ENCODE data around the gene CRYGB.
"Not testable (repeated sequence)": the region's sequence is repeated elsewhere in the genome, so short reads cannot be mapped to it uniquely, and the experiment has no call there.

Gene CRYGB

DNA sequence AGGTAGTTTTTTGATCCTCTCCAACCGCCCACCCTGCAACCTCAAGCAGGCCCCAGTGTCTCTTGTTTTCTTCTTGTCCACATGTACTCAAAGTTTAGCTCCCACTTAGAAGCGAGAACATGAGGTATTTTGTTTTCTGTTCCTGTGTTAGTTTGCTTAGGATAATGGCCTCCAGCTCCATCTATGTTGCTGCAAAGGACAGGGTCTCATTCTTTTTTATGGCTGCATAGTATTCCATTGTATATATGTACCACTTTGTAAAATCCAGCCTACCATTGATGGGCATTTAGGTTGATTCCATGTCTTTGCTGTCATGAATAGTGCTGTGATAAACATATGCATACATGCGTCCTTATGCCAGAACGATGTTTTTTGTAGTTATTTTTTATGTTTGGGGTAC lies 18.9 kb downstream of the CRYGB start:
- H3K36me3 ChIP-seq (ENCODE audit: control insufficient read depth in 2 of 2, insufficient read depth in 1 of 2, low read length in 2 of 2), result no peaks in the 10 kb centered on the region
- POLR2A ChIA-PET, result no interaction called here
- H3K4me3 ChIP-seq (ENCODE audit: low read depth, low read length), result no peak overlapping the region
- H3K9me3 ChIP-seq (ENCODE audit: control insufficient read depth, insufficient read depth, low read depth, low read length), result no peaks in the 10 kb centered on the region
- TF ChIP-seq ZNF146 (tag by site-specific recombination; IDR thresholded peaks at IDR 0.05) (peak; percentile 79), ZNF544 (tag by site-specific recombination; IDR thresholded peaks at IDR 0.05) (no peak)
- no peaks in the 10 kb centered on the region for H3K4me1 ChIP-seq (ENCODE audit: control insufficient read depth, insufficient read depth, low read length)
- CTCF ChIA-PET, result no interaction called here
- no peak overlapping the region for H3K27ac ChIP-seq (ENCODE audit: extremely low read depth, low read depth, low read length)

DNA sequence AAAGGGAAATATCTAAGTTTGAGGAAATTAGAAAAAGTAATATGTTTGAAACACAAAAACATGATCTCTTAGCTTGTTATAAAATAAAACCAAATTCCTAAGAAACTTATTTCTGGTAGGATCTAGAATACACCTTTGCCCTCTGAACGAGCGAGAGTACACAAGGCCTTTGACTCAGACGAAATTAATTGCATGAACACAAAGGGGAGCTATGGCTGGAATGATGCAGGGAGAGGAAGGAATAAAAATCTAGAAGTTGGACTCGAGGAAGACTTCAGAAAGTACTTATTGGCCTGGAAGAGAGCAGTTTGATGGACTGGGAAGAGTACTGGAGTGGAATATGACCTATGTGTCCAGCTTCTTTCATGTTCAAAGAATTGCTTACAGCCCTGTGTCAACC lies 20.7 kb downstream of the CRYGB start:
- H3K4me3 ChIP-seq (ENCODE audit: low read depth, low read length), result no peak overlapping the region
- H3K4me1 ChIP-seq (ENCODE audit: control insufficient read depth, insufficient read depth, low read length), result no peaks in the 10 kb centered on the region
- H3K36me3 ChIP-seq (ENCODE audit: control insufficient read depth in 2 of 2, insufficient read depth in 1 of 2, low read length in 2 of 2), result no peaks in the 10 kb centered on the region
- ChIA-PET CTCF (interaction anchor here (1.3 kb wide), 1 partner anchor 51 kb away, joined by 6 read pairs; no protein-coding TSS in a partner anchor), POLR2A (interaction anchor here (0.6 kb wide), 1 partner anchor 16 kb away, joined by 3 read pairs; no protein-coding TSS in a partner anchor)
- H3K9me3 ChIP-seq (ENCODE audit: control insufficient read depth, insufficient read depth, low read depth, low read length), result no peaks in the 10 kb centered on the region
- TF ChIP-seq, protein P1, sequence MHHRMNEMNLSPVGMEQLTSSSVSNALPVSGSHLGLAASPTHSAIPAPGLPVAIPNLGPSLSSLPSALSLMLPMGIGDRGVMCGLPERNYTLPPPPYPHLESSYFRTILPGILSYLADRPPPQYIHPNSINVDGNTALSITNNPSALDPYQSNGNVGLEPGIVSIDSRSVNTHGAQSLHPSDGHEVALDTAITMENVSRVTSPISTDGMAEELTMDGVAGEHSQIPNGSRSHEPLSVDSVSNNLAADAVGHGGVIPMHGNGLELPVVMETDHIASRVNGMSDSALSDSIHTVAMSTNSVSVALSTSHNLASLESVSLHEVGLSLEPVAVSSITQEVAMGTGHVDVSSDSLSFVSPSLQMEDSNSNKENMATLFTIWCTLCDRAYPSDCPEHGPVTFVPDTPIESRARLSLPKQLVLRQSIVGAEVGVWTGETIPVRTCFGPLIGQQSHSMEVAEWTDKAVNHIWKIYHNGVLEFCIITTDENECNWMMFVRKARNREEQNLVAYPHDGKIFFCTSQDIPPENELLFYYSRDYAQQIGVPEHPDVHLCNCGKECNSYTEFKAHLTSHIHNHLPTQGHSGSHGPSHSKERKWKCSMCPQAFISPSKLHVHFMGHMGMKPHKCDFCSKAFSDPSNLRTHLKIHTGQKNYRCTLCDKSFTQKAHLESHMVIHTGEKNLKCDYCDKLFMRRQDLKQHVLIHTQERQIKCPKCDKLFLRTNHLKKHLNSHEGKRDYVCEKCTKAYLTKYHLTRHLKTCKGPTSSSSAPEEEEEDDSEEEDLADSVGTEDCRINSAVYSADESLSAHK (tag by site-specific recombination; IDR thresholded peaks at IDR 0.05), result no peak
- TF ChIP-seq ZNF530 (tag by site-specific recombination; IDR thresholded peaks at IDR 0.05; ENCODE audit: low read depth) (no peak), HOXD13 (CRISPR knock-in tag; IDR thresholded peaks at IDR 0.05; ENCODE audit: borderline replicate concordance) (no peak), ZNF112 (tag by site-specific recombination; IDR thresholded peaks at IDR 0.05) (no peak), ZNF837 (tag by site-specific recombination; IDR thresholded peaks at IDR 0.05) (no peak), ZNF311 (tag by site-specific recombination; IDR thresholded peaks at IDR 0.05; ENCODE audit: borderline replicate concordance) (no peak), ZFHX2 (tag by site-specific recombination; conservative IDR thresholded peaks at IDR 0.05) (no peak)
- TF ChIP-seq, protein P2, sequence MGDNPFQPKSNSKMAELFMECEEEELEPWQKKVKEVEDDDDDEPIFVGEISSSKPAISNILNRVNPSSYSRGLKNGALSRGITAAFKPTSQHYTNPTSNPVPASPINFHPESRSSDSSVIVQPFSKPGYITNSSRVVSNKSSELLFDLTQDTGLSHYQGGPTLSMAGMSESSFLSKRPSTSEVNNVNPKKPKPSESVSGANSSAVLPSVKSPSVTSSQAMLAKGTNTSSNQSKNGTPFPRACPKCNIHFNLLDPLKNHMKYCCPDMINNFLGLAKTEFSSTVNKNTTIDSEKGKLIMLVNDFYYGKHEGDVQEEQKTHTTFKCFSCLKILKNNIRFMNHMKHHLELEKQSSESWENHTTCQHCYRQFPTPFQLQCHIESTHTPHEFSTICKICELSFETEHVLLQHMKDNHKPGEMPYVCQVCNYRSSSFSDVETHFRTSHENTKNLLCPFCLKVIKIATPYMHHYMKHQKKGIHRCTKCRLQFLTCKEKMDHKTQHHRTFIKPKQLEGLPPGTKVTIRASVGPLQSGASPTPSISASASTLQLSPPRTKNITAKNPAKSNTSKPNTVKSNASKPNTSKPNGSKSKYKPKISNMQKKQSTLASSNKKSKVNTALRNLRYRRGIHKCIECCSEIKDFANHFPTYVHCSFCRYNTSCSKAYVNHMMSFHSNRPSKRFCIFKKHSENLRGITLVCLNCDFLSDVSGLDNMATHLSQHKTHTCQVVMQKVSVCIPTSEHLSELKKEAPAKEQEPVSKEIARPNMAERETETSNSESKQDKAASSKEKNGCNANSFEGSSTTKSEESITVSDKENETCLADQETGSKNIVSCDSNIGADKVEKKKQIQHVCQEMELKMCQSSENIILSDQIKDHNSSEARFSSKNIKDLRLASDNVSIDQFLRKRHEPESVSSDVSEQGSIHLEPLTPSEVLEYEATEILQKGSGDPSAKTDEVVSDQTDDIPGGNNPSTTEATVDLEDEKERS (tag by site-specific recombination; IDR thresholded peaks at IDR 0.05), result no peak
- H3K27ac ChIP-seq (ENCODE audit: extremely low read depth, low read depth, low read length), result no peak overlapping the region

DNA sequence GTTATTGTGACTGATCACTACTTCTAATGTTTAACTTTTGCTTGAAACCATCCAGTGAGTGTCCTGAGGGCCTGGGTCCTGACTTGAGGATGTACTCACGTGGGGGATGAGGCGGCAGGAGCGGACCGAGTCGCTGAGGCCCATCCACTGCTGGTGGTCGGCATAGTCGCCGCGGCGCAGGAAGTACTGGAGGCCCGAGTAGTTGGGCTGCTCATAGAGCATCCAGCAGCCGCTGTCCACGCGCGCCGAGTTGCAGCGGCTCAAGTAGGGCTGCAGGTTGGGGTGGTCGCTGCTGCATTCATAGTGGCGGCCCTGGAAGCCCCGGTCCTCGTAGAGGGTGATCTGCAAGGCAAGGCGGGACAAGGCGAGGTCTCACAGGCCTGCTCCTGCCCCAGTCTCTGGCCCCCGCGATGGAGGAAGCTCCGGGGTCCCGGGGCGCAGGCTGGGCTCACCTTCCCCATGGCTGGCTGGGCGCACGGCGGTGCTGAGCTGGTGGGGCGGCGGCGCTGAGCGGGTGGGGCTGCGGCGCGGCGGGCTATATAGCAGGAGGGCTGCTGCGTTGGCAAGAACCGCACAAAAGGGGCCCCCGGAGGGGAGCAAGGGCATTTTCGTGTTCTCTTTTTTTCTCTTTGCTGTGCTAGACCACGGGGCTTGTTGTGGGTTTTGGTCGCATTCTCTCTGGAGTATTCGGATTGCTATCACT lies 21.8 kb downstream of the CRYGB start, which contains the start of gene CRYGD:
Gene CRYGD, minus strand, starts transcription at position 512 of the 703 bp plus-strand sequence. Its CDS starts 51 bp downstream, at position 461.
- H3K27ac ChIP-seq (ENCODE audit: extremely low read depth, low read depth, low read length); H3K36me3 ChIP-seq (ENCODE audit: control insufficient read depth in 2 of 2, insufficient read depth in 1 of 2, low read length in 2 of 2); H3K9me3 ChIP-seq (ENCODE audit: control insufficient read depth, insufficient read depth, low read depth, low read length); H3K4me1 ChIP-seq (ENCODE audit: control insufficient read depth, insufficient read depth, low read length); H3K4me3 ChIP-seq (ENCODE audit: low read depth, low read length); POLR2A ChIA-PET: not testable (repeated sequence)
- CTCF ChIA-PET, result interaction anchor here (1.3 kb wide), 1 partner anchor 52 kb away, joined by 6 read pairs; no protein-coding TSS in a partner anchor

DNA sequence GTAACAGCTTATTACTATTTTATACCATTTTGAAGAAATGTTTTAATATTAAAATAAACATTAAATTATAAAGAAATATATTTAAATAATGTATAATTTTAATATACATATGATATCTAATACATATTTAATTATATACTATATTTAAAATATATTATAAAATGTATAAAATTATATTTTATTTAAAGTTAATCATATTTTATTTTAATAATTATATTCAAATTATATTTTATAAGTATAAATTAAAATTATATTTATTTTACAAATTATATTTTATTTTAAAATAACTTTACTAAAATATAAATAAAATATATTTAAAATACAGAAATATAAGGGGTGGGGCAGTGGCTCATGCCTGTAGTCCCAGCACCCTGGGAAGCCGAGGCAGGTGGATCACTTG lies 23.7 kb downstream of the CRYGB start:
- no peak overlapping the region for H3K4me3 ChIP-seq (ENCODE audit: low read depth, low read length)
- no peaks in the 10 kb centered on the region for H3K4me1 ChIP-seq (ENCODE audit: control insufficient read depth, insufficient read depth, low read length)
- no peaks in the 10 kb centered on the region for H3K9me3 ChIP-seq (ENCODE audit: control insufficient read depth, insufficient read depth, low read depth, low read length)
- POLR2A ChIA-PET, result no interaction called here
- H3K27ac ChIP-seq (ENCODE audit: extremely low read depth, low read depth, low read length), result no peak overlapping the region
- CTCF ChIA-PET, result interaction anchor here (1.0 kb wide), 1 partner anchor 33 kb away, joined by 3 read pairs; no protein-coding TSS in a partner anchor
- no peaks in the 10 kb centered on the region for H3K36me3 ChIP-seq (ENCODE audit: control insufficient read depth in 2 of 2, insufficient read depth in 1 of 2, low read length in 2 of 2)
- no peak for TF ChIP-seq ZNF544 (tag by site-specific recombination; IDR thresholded peaks at IDR 0.05)
- TF ChIP-seq HOXD13 (CRISPR knock-in tag; IDR thresholded peaks at IDR 0.05; ENCODE audit: borderline replicate concordance), result no peak
- no peak for TF ChIP-seq ZNF571 (tag by site-specific recombination; IDR thresholded peaks at IDR 0.05)
- TF ChIP-seq ZNF426 (tag by site-specific recombination; IDR thresholded peaks at IDR 0.05), result no peak
- no peak for TF ChIP-seq ZNF776 (tag by site-specific recombination; IDR thresholded peaks at IDR 0.05; ENCODE audit: borderline replicate concordance)
- TF ChIP-seq, protein P3, sequence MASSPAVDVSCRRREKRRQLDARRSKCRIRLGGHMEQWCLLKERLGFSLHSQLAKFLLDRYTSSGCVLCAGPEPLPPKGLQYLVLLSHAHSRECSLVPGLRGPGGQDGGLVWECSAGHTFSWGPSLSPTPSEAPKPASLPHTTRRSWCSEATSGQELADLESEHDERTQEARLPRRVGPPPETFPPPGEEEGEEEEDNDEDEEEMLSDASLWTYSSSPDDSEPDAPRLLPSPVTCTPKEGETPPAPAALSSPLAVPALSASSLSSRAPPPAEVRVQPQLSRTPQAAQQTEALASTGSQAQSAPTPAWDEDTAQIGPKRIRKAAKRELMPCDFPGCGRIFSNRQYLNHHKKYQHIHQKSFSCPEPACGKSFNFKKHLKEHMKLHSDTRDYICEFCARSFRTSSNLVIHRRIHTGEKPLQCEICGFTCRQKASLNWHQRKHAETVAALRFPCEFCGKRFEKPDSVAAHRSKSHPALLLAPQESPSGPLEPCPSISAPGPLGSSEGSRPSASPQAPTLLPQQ (tag by site-specific recombination; IDR thresholded peaks at IDR 0.05), result no peak
- no peak for TF ChIP-seq MEIS1 (CRISPR knock-in tag; IDR thresholded peaks at IDR 0.05; ENCODE audit: borderline replicate concordance)
- TF ChIP-seq GLI2 (tag by site-specific recombination; IDR thresholded peaks at IDR 0.05; ENCODE audit: borderline replicate concordance, low read depth), result no peak
- TF ChIP-seq TCF7L2 (IDR thresholded peaks at IDR 0.05; ENCODE audit: borderline replicate concordance, low read depth, low read length), result no peak
- TF ChIP-seq ZBTB21 (tag by site-specific recombination; IDR thresholded peaks at IDR 0.05), result no peak
- TF ChIP-seq SALL2 (tag by site-specific recombination; IDR thresholded peaks at IDR 0.05; ENCODE audit: borderline replicate concordance), result no peak
- TF ChIP-seq ZNF239 (tag by site-specific recombination; IDR thresholded peaks at IDR 0.05), result no peak

Data from HEK293 (cell line).